GM15510 (cell line): Measurements from ENCODE around the gene FMN1.

Source experiments
- POLR2A ChIP-seq: IDR thresholded peaks from 3 replicates; pipeline ENCODE4 v1.6.1; 2011; ENCODE audit warnings: borderline replicate concordance; ENCODE audit not compliant: insufficient read length; ENCODE audit errors: extremely low read depth

Gene FMN1

DNA sequence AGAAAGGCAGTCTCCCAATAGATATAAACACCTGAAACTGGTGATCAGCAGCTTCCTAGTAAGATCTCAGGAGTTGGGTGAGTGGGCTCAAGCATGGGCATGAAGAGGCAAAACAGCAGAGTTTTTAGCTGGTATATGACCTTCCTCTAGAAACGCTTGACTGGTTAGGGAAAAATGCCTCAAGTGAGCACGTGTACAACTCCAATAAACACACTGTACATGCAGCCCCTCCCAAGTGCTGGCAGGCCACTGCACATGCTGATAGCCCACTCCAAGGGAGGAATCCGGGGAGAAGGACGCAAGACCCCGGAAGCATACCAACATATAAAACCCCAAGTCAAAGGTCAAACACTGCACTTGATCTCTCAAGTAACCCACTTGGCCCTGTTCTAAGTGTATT, 143.0 kb downstream of the FMN1 start:
- no peak for TF ChIP-seq POLR2A

GRCh38 chr15:33048255-33048654, 146.3 kb downstream of the FMN1 start:
- no peak for TF ChIP-seq POLR2A

GRCh38 chr15:33047077-33047476, 147.4 kb downstream of the FMN1 start:
- no peak for TF ChIP-seq POLR2A

DNA sequence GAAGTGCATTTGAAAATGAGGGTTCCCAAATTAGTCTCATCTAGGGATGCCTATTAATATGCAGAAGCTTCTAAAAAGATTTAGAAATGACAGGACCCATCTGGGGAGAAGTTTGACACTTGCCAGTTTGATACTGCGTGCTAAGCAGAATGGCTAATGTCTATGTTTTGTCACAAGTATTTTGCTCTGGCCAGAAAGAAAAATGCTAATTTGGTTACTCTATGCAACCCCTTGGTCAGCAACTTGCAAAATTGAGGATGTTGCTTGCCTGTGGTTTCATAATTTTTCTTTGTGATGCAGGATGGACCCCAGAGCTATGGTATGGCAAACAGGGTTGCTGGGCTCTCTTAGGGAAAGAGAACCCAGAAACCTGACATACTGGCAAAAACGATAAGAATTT, 148.2 kb downstream of the FMN1 start:
- no peak for TF ChIP-seq POLR2A

- no peak for TF ChIP-seq POLR2A
Observed at GRCh38 chr15:33045066-33045810, 149.3 kb downstream of the FMN1 start.

DNA sequence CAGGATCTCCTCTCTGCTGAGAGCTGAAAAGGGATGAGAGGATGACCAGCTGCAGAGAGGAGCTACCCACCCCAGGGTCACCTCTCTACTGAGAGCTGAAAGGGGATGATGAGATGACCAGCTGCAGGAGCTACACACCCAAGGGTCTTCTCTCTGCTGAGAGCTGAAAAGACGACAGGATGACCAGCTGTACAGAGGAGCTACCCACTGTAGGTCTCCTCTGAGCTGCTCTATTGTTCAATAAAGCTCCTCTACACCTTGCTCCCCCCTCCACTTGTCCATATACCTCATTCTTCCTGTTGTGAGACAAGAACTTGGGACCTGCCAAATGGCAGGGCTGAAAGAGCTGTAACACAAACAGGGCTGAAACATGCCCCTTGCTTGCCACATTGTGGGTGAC, 149.9 kb downstream of the FMN1 start:
- no peak for TF ChIP-seq POLR2A

GRCh38 chr15:33043636-33044035, 150.9 kb downstream of the FMN1 start:
- TF ChIP-seq POLR2A, result no peak

GRCh38 chr15:33040496-33040895, 154.0 kb downstream of the FMN1 start:
- no peak for TF ChIP-seq POLR2A

- TF ChIP-seq POLR2A, result no peak
Observed at GRCh38 chr15:33034588-33034987, 159.9 kb downstream of the FMN1 start.

GRCh38 chr15:33032053-33032452, 162.5 kb downstream of the FMN1 start:
- no peak for TF ChIP-seq POLR2A

GRCh38 chr15:33031324-33031821, 163.1 kb downstream of the FMN1 start:
- TF ChIP-seq POLR2A, result no peak

DNA sequence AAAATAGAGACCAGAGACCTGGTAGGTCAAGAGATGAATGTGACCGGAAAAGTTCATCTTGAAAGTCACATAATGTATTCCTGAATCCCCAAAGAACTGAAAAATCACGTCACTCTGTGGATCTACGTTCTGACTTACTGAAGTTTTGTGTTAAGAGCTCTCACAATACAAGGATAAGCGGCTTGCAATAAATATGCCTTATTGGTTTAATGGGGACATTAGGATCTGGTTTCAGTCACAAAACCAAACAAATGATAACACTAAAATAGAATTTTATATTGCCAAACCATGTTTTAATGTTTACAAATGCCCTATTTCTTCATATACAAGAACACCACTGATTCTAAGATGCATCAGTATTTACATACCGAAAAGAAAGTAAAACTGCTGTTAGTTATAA, 164.2 kb downstream of the FMN1 start:
- TF ChIP-seq POLR2A, result no peak

DNA sequence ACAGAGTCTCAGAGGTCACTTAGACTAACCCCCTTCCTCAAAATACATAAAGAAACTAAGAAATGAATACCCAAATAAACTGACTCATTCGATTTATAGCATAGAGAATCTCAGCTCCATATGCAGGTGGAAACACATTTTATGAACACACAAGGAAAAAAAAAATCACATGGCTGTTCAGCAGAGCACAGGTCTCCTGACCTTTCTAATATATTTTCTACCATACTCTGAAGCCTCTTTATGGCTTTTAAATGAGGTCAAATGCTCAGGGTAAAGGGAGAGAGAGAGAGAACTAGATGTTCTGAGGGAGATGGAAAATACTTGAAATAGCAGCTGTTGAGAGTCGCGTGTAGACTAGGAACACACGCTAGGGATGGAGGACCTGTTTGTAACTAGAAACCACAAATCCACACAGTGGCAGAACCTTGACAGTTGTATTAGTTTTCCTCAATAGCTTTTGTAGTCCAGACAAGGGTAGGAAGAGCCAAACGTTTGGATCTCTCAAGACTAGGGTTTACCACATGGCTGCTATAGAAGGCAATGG, 165.3 kb downstream of the FMN1 start:
- no peak for TF ChIP-seq POLR2A

DNA sequence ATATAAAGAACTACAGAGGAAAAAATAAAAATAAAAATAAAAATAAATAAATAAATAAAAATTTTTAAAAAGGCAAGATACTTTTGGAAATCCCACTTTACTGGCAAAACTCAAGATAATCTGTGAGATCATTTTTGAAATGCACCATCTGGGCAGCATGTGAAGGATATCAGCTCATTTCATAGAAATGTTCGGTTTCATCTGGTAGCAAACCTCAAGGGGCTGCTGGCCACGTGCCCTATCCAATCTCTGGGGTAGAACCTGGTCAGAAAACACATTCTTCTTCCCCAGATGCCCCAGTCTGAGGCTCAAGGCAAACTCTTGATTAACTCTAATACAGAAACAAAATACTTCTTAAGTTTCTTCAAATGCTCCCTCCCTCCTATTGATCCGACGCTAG, 166.0 kb downstream of the FMN1 start:
- TF ChIP-seq POLR2A, result no peak

- no peak for TF ChIP-seq POLR2A
Observed at GRCh38 chr15:33027306-33028035, 167.0 kb downstream of the FMN1 start.

GRCh38 chr15:33026614-33027013, 167.9 kb downstream of the FMN1 start:
- no peak for TF ChIP-seq POLR2A

DNA sequence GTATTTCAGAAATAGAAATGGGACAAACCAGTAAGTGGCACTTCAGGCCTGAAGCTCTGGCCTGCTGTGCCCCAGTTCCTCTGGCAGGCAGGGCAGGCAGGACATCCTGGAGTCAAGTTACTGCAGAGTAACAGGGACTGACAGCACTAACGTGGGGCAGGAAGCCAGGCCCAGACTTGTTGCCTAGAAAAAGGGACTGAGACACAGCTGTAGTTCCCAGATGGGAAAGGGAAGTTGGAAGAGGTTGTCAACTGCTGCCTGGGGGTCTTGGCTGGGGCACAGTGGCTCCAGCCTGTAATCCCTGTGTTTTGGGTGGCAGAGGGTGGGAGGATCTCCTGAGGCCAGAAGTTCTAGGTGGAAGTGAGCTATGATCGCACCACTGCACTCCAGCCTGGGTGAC, 171.9 kb downstream of the FMN1 start:
- no peak for TF ChIP-seq POLR2A
